ENCODE data around the gene VN1R5.
"Not testable (repeated sequence)": the region's sequence is repeated elsewhere in the genome, so short reads cannot be mapped to it uniquely, and the experiment has no call there.

The VN1R5 gene

GRCh38 chr1:247255772-247256171 lies at the start of gene VN1R5:
Gene VN1R5 (plus strand): TSS chr1:247256072.
- DNase-seq: not testable (repeated sequence)

GRCh38 chr1:247209396-247209795 lies 46.5 kb upstream of the VN1R5 start:
- DNase-seq: peak in 1 of 2 donors; percentile 23

- no peak for DNase-seq
Observed at GRCh38 chr1:247210062-247210375, 45.9 kb upstream of the VN1R5 start.

- peak; percentile 94 for DNase-seq
Observed at GRCh38 chr1:247210376-247211117, 45.3 kb upstream of the VN1R5 start.

- DNase-seq: no peak
Observed at GRCh38 chr1:247211339-247211738, 44.5 kb upstream of the VN1R5 start.

- DNase-seq: no peak
Observed at GRCh38 chr1:247212012-247212411, 43.9 kb upstream of the VN1R5 start.

- no peak for DNase-seq
Observed at GRCh38 chr1:247212627-247213617, 43.0 kb upstream of the VN1R5 start.

GRCh38 chr1:247216261-247216660 lies 39.6 kb upstream of the VN1R5 start:
- DNase-seq: no peak

GRCh38 chr1:247218121-247218651 lies 37.7 kb upstream of the VN1R5 start:
- no peak for DNase-seq

- DNase-seq: not testable (repeated sequence)
Observed at GRCh38 chr1:247220280-247220679, 35.6 kb upstream of the VN1R5 start.

- DNase-seq: no peak
Observed at GRCh38 chr1:247222840-247223239, 33.0 kb upstream of the VN1R5 start.

- no peak for DNase-seq
Observed at GRCh38 chr1:247224822-247225221, 31.1 kb upstream of the VN1R5 start.

- no peak for DNase-seq
Observed at GRCh38 chr1:247228133-247228532, 27.7 kb upstream of the VN1R5 start.

- no peak for DNase-seq
Observed at GRCh38 chr1:247241691-247242090, 14.2 kb upstream of the VN1R5 start.

- no peak for DNase-seq
Observed at GRCh38 chr1:247243524-247244137, 12.2 kb upstream of the VN1R5 start.

GRCh38 chr1:247246325-247247115 lies 9.4 kb upstream of the VN1R5 start:
- DNase-seq: no peak

- no peak for DNase-seq
Observed at GRCh38 chr1:247247568-247247967, 8.3 kb upstream of the VN1R5 start.

- no peak for DNase-seq
Observed at GRCh38 chr1:247266053-247266452, 10.2 kb downstream of the VN1R5 start.

GRCh38 chr1:247268390-247269045 lies 12.6 kb downstream of the VN1R5 start:
- no peak for DNase-seq

GRCh38 chr1:247269133-247269532 lies 13.3 kb downstream of the VN1R5 start:
- no peak for DNase-seq

GRCh38 chr1:247270003-247270402 lies 14.1 kb downstream of the VN1R5 start:
- DNase-seq: no peak

- no peak for DNase-seq
Observed at GRCh38 chr1:247273013-247273412, 17.1 kb downstream of the VN1R5 start.
